Epithelial cell of esophagus (primary cell): Measurements from ENCODE around the gene NECTIN4.

Experiments used
- DNase-seq: peaks from one replicate; pipeline ENCODE4 v3.0.0; 2010; ENCODE audit warnings: low read depth
- H3K4me3 ChIP-seq: 2 replicates; pipeline ENCODE4 v1.5.1; 2011; ENCODE audit warnings: mild to moderate bottlenecking, low read length, control low read depth
- TF ChIP-seq, protein P1 (sequence below): IDR thresholded peaks from 2 replicates; pipeline ENCODE4 v1.5.1; 2011; ENCODE audit warnings: low read depth, mild to moderate bottlenecking, low read length, control low read depth, inconsistent platforms; ENCODE audit not compliant: insufficient read depth; ENCODE audit errors: missing control alignments

NECTIN4 gene

DNA sequence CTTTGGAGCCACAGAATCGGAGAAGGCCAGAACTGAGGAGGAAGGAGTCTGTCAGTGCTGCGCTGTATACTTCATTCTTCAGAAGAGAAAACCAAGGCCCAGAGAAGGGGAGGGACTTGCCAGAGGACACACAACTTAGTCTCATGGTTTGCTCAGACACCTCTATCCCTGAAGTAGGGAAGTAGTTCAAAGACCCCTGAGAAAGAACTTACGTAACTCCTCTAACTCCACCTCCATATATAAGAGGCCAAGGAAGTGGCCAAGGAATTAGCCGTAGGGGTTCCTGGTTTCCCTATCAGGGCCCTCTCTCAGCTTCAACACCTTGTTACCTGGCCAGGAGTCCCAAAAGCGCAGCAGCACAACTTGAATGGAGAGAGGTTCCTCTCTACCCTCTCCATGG is 580 bp upstream of the NECTIN4 start:
- H3K4me3 ChIP-seq: no peak overlapping the region
- TF ChIP-seq, protein P1, sequence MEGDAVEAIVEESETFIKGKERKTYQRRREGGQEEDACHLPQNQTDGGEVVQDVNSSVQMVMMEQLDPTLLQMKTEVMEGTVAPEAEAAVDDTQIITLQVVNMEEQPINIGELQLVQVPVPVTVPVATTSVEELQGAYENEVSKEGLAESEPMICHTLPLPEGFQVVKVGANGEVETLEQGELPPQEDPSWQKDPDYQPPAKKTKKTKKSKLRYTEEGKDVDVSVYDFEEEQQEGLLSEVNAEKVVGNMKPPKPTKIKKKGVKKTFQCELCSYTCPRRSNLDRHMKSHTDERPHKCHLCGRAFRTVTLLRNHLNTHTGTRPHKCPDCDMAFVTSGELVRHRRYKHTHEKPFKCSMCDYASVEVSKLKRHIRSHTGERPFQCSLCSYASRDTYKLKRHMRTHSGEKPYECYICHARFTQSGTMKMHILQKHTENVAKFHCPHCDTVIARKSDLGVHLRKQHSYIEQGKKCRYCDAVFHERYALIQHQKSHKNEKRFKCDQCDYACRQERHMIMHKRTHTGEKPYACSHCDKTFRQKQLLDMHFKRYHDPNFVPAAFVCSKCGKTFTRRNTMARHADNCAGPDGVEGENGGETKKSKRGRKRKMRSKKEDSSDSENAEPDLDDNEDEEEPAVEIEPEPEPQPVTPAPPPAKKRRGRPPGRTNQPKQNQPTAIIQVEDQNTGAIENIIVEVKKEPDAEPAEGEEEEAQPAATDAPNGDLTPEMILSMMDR: no peak
- no peak for DNase-seq

DNA sequence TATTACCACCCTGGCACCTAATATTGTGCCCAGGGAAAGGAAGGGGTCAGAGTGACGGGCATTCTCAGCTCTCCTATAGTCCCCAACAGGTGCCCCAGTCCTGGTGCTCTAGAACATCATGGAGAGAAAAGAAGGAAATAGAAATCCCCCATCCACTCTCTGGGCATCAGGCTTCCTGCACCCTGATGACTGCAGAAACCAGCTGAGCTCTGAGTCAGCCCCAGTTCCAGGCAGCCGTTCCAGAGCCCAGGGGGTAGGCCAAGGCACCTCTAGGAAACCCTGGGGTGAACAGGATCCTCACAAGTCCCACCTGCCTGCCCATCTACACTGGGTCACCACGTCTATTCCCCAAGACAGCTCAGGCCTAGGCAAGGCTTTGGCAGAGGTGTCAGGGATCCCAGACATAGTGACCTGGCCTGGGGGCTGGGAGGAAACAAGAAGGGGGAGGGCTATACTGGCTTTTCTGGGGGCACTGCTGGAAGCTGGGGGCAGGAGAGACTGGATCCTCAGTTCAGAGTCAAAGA is 709 bp downstream of the NECTIN4 start:
- TF ChIP-seq, protein P1: no peak
- H3K4me3 ChIP-seq: peak overlapping the region; percentile 88
- peak; percentile 87 for DNase-seq

DNA sequence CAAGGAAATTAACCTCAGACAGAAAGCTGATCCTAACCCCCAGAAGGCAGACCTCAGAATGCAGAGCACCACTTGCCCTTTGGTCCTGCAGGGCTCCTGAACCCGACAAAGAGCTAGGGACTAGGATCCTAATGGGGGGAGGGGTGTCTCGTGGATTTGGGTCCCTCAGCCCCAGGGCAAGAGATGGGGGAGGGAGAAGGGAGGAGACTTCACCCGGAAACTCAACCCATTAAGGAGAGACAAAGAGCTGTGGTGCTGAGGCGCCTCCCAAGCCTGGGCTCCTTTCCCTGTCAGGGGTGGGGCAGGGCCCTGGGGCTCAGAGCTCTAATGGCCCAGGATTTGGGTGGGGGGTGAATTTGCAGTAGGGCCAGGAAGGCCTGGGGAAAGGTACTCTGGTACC is 2.9 kb downstream of the NECTIN4 start:
- peak; percentile 27 for DNase-seq
- TF ChIP-seq, protein P1: no peak
- H3K4me3 ChIP-seq: peak overlapping the region; percentile 88

DNA sequence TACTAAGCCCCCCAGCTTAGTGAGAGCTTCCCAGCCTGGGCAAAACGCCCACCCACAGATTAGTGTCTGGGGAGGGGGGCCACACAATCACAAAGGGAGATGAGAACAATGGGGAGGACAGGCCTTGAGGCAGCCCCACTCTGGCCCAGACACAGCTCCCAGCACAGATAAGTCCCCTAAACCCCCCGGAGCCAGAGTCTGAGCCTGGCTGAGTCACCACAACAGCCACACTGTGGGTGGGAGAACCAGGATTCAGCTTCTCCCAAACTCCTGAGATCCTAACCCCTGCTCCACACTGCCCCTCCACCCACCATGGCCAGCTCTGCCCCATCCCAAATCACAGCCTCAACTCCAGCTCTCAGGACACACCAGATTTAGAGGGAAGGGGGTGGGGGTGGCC is 4.2 kb downstream of the NECTIN4 start:
- DNase-seq: peak; percentile 31
- TF ChIP-seq, protein P1: no peak
- peak overlapping the region; percentile 88 for H3K4me3 ChIP-seq

DNA sequence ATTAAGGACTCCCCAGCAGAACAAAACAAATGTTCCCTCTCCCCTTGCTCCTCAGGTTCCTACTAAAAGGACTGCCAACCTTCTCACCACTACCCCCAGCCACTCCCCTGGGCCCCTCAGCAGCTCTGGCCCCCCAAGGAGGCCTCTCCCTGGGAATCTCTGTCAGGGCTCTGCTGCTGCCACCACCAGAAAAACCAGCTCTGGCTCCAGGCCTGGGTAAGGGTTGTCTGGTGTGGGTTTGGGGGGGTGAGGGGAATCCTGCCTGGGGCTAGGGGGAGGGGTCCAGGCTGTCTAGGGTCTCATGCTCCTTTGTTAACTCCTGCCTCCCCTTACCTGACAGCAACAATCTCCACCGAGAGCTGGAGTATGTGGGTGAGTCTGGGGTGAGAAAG is 4.8 kb downstream of the NECTIN4 start:
- peak overlapping the region; percentile 88 for H3K4me3 ChIP-seq
- TF ChIP-seq, protein P1: no peak
- DNase-seq: no peak

DNA sequence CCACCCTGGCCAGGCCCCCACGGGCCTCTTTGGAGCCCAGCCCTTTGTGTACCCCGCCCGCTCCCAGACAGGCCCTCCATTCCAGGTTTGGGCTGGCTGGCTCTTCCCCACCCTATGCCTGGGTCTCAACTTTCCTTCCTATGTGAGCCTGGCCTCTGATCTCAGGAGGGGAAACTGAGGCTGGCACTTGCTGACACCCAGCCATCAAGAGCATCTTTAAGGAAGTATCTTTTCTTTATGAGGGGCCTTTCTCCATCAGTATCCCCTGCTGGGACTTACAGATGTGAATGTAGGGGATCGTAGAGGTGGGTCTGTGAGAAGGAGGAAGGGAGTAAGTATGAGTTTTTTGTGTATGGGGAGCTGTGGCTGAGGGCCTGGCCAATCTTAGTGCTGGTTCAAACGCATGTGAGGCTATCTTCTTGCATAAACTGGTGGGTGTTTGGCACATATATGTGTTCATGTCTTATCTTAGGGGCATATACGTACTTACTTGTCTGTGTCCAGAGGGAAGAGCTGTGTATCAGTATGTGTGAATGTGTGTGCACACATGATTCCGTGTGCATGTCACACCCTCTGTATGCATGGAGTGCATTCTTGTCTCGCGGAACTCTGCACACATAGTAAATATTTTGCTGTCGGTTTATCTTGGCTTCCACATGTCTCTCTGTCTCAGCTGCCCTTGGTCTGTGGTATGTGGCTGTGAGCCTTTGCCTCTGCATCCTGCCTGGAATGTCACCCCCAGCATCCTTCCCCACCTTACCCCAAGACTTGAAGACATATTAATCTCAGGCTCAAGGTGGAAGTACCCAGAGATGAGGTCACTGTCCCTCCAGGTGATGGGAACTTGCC is 5.4 kb downstream of the NECTIN4 start:
- peak; percentile 45 for DNase-seq
- H3K4me3 ChIP-seq: peak overlapping the region; percentile 88
- TF ChIP-seq, protein P1: no peak
